Lower leg skin (tissue), 4 donors: Measurements from ENCODE around the gene CDH11. TPM values are rescaled to one million over a fixed set of nuclear protein-coding genes. Genes with fewer than 3 reads are reported as not detected.

Experiments
- DNase-seq, 2 donors: peaks; one replicate each; pipeline ENCODE4 v3.0.0-alpha.2; 2019; ENCODE audit warnings: low spot score in 2 of 2
- H3K4me3 ChIP-seq: fragments of 200-600 bp; sonication (generic); 2 replicates; pipeline ENCODE4 v1.5.1; 2017; ENCODE audit warnings: mild to moderate bottlenecking, low read depth; ENCODE audit not compliant: poor library complexity, severe bottlenecking
- CTCF ChIP-seq, 3 donors: fragments of 450-650 bp; IDR thresholded peaks; one replicate each; pipeline ENCODE4 v1.5.1; 2016; ENCODE audit warnings: antibody characterized with exemption in 3 of 3, mild to moderate bottlenecking in 3 of 3, moderate library complexity in 2 of 3
- POLR2A ChIP-seq, 2 donors: fragments of 450-650 bp; IDR thresholded peaks; one replicate each; pipeline ENCODE4 v1.6.1; 2016 to 2017; ENCODE audit warnings: antibody characterized with exemption in 2 of 2, mild to moderate bottlenecking in 1 of 2, moderate library complexity in 1 of 2
- WGBS, 2 donors: methylation state at CpG; one replicate each; pipeline ENCODE4 v1.1.5; 2018; 5-methylcytosine and 5-hydroxymethylcytosine counted together
- intact Hi-C: fragments of 100-400 bp; cut with DNase I; formaldehyde crosslinking; loops from one replicate; pipeline ENCODE4 v1.15.0; 2023; ENCODE audit warnings: low total_unique reads
- total RNA-seq, 4 donors: library from RNA; depleted of rRNA; stranded (reverse); fragments of >200 nt; gene quantifications; one replicate each; pipeline ENCODE4 v1.1.0, GENCODE V29; 2016

The CDH11 gene
- total RNA-seq, 4 donors from 2014 or later: 37.4 to 78.8 (median 47.5) TPM

DNA sequence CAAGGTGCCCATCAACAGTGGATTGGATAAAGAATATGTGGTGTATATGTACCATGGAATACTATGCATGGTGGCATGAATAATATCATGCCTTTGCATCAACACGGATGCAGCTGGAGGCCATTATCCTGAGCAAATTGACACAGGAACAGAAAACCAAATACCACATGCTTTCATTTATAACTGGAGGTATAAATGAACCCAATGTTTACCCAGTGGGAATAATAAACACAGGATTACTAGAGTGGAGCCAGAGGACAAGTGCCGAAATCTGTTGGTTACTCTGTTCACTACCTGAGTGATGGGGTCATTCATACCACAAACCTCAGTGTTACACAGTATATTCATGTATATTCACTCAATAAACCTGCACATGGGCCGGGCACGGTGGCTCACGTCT is 125.2 kb downstream of the CDH11 start:
- no peak for TF ChIP-seq POLR2A (IDR thresholded peaks at IDR 0.05)
- TF ChIP-seq CTCF (IDR thresholded peaks at IDR 0.05): no peak
- 89 to 90% methylated on average over 5 of the region's 5 CpGs for WGBS, 2 donors
- intact Hi-C loops: no loop called here

GRCh38 chr16:64993464-64993863 is 128.4 kb downstream of the CDH11 start:
- H3K4me3 ChIP-seq: no peak overlapping the region
- intact Hi-C loops: no loop called here
- 52 to 69% methylated on average over 2 of the region's 2 CpGs for WGBS, 2 donors
- TF ChIP-seq CTCF (IDR thresholded peaks at IDR 0.05) (no peak), POLR2A (IDR thresholded peaks at IDR 0.05) (no peak)
- DNase-seq: no peak

More for the DNA sequence above, 125.2 kb downstream of the CDH11 start:
- no peak for DNase-seq
- H3K4me3 ChIP-seq: no peak overlapping the region

- TF ChIP-seq CTCF (IDR thresholded peaks at IDR 0.05): no peak
- no peak for TF ChIP-seq POLR2A (IDR thresholded peaks at IDR 0.05)
- H3K4me3 ChIP-seq: no peak overlapping the region
- intact Hi-C loops: no loop called here
- 35 to 40% methylated on average over 1 of the region's 1 CpG for WGBS, 2 donors
- no peak for DNase-seq
Measured at GRCh38 chr16:64991001-64991400, 130.9 kb downstream of the CDH11 start.

GRCh38 chr16:64990101-64990500 is 131.8 kb downstream of the CDH11 start:
- H3K4me3 ChIP-seq: no peak overlapping the region
- DNase-seq: no peak
- intact Hi-C loops: no loop called here
- TF ChIP-seq POLR2A (IDR thresholded peaks at IDR 0.05) (no peak), CTCF (IDR thresholded peaks at IDR 0.05) (no peak)
- 42 to 53% methylated on average over 3 of the region's 3 CpGs for WGBS, 2 donors

- no peak for DNase-seq
- no peak overlapping the region for H3K4me3 ChIP-seq
- WGBS, 2 donors: 88 to 93% methylated on average over 3 of the region's 3 CpGs
- TF ChIP-seq CTCF (IDR thresholded peaks at IDR 0.05): no peak
- no peak for TF ChIP-seq POLR2A (IDR thresholded peaks at IDR 0.05)
- intact Hi-C loops: no loop called here
Measured at GRCh38 chr16:64989050-64989449, 132.8 kb downstream of the CDH11 start.

DNA sequence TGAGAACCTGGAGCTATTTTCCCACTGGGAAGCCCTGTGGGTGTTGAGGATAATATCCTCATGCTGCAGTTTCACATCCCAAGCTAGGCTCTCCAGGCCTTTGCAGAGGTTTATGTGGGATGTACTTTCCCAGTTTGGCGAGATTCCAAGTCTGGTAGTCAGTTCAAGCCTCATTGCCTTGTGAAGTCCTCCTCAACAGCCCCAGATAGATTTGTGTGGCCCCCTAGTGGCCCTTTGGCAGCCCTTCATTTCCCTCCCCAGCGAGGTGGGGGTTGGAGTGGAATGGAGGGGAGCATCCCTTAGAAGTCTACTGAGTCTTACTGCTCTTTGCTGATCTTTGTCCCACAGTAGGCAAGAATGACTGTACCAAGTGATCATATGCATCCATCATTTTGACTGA is 137.9 kb downstream of the CDH11 start:
- no peak for TF ChIP-seq POLR2A (IDR thresholded peaks at IDR 0.05)
- TF ChIP-seq CTCF (IDR thresholded peaks at IDR 0.05): no peak
- no peak overlapping the region for H3K4me3 ChIP-seq
- intact Hi-C loops: no loop called here
- DNase-seq: no peak
- WGBS, 2 donors: 31 to 35% methylated on average over 2 of the region's 2 CpGs
